GM23338 (cell line): ENCODE data around the gene YWHAB. TPM values are rescaled to one million over a fixed set of nuclear protein-coding genes. Genes with fewer than 3 reads are reported as not detected.

ENCODE experiments used
- ATAC-seq: fragments of 200-7000 bp; cut with Tn5 transposase; 3 replicates; pipeline ENCODE4 v1.9.1; 2020
- DNase-seq: peaks from one replicate; pipeline ENCODE4 v3.0.0-alpha.2; 2015; ENCODE audit warnings: low spot score
- H2AFZ ChIP-seq: fragments of 200-600 bp; sonication (generic); 2 replicates; pipeline ENCODE4 v1.8.0; 2016; ENCODE audit warnings: antibody characterized with exemption, mild to moderate bottlenecking, moderate library complexity
- H3F3A ChIP-seq: fragments of 200-600 bp; sonication (generic); replicated peaks from 2 replicates; pipeline ENCODE4 v1.8.0; 2017; ENCODE audit warnings: antibody characterized with exemption, mixed run types, low read depth
- H3K27ac ChIP-seq: fragments of 200-600 bp; sonication (generic); 2 replicates; pipeline ENCODE4 v1.6.1; 2016; ENCODE audit warnings: low read depth
- H3K27me3 ChIP-seq: fragments of 200-600 bp; sonication (generic); 2 replicates; pipeline ENCODE4 v1.8.0; 2016; ENCODE audit warnings: mild to moderate bottlenecking, mixed run types, moderate library complexity; ENCODE audit not compliant: insufficient read depth
- H3K36me3 ChIP-seq: fragments of 200-600 bp; sonication (generic); 2 replicates; pipeline ENCODE4 v1.8.0; 2016; ENCODE audit warnings: mild to moderate bottlenecking; ENCODE audit not compliant: insufficient read depth
- H3K4me1 ChIP-seq: fragments of 200-600 bp; sonication (generic); 2 replicates; pipeline ENCODE4 v1.8.0; 2016; ENCODE audit warnings: mild to moderate bottlenecking, moderate library complexity; ENCODE audit not compliant: insufficient read depth
- H3K4me2 ChIP-seq: fragments of 200-600 bp; sonication (generic); 2 replicates; pipeline ENCODE4 v1.7.1; 2017; ENCODE audit warnings: mixed run types
- H3K4me3 ChIP-seq: fragments of 200-600 bp; sonication (generic); 2 replicates; pipeline ENCODE4 v1.6.1; 2016; ENCODE audit warnings: mixed run types
- H3K79me2 ChIP-seq: fragments of 200-600 bp; sonication (generic); replicated peaks from 2 replicates; pipeline ENCODE4 v1.8.0; 2017; ENCODE audit warnings: mild to moderate bottlenecking; ENCODE audit not compliant: insufficient read depth
- H3K9me2 ChIP-seq: fragments of 200-600 bp; sonication (generic); 2 replicates; pipeline ENCODE4 v1.8.0; 2017; ENCODE audit not compliant: insufficient read depth
- H4K20me1 ChIP-seq: fragments of 200-600 bp; sonication (generic); replicated peaks from 2 replicates; pipeline ENCODE4 v1.8.0; 2017; ENCODE audit warnings: mild to moderate bottlenecking; ENCODE audit not compliant: insufficient read depth
- H3K27ac Mint-ChIP-seq: 2 replicates; pipeline ENCODE4 v1.8.0; 2020; ENCODE audit warnings: inconsistent platforms, mild to moderate bottlenecking, moderate library complexity, mixed read lengths
- H3K27me3 Mint-ChIP-seq: 3 replicates; pipeline ENCODE4 v1.8.0; 2022; ENCODE audit warnings: low read depth, mild to moderate bottlenecking, moderate library complexity, mixed read lengths, inconsistent platforms; ENCODE audit not compliant: insufficient read depth, poor library complexity
- H3K36me3 Mint-ChIP-seq: 3 replicates; pipeline ENCODE4 v1.8.0; 2021; ENCODE audit warnings: low read depth, mild to moderate bottlenecking, inconsistent platforms, moderate library complexity, mixed read lengths
- H3K4me1 Mint-ChIP-seq: 3 replicates; pipeline ENCODE4 v1.8.0; 2020; ENCODE audit warnings: mild to moderate bottlenecking, inconsistent platforms, mixed read lengths
- H3K4me3 Mint-ChIP-seq: 3 replicates; pipeline ENCODE4 v1.8.0; 2021; ENCODE audit warnings: moderate library complexity, mild to moderate bottlenecking, inconsistent platforms, mixed read lengths
- H3K9me3 Mint-ChIP-seq: 3 replicates; pipeline ENCODE4 v1.8.0; 2020; ENCODE audit warnings: moderate library complexity, mild to moderate bottlenecking, inconsistent platforms, mixed read lengths
- EZH2 ChIP-seq: fragments of 200-600 bp; sonication (generic); IDR thresholded peaks from one replicate; pipeline ENCODE4 v1.8.0; 2017; ENCODE audit warnings: antibody characterized with exemption, mild to moderate bottlenecking, low read depth; ENCODE audit not compliant: unreplicated experiment
- EZH2phosphoT487 ChIP-seq: fragments of 200-600 bp; sonication (generic); IDR thresholded peaks from one replicate; pipeline ENCODE4 v1.8.1; 2018; ENCODE audit warnings: antibody characterized with exemption; ENCODE audit not compliant: unreplicated experiment
- JUNB ChIP-seq: IDR thresholded peaks from one replicate; pipeline ENCODE4 v1.6.1; 2016; ENCODE audit warnings: antibody characterized with exemption; ENCODE audit not compliant: unreplicated experiment
- NANOG ChIP-seq: IDR thresholded peaks from 2 replicates; pipeline ENCODE4 v1.6.1; 2016; ENCODE audit warnings: antibody characterized with exemption, borderline replicate concordance
- POLR2AphosphoS5 ChIP-seq: IDR thresholded peaks from 2 replicates; pipeline ENCODE4 v1.6.1; 2016; ENCODE audit warnings: antibody characterized with exemption, low read depth
- STAT1 ChIP-seq: IDR thresholded peaks from one replicate; pipeline ENCODE4 v1.6.1; 2016; ENCODE audit warnings: antibody characterized with exemption; ENCODE audit not compliant: unreplicated experiment
- ZNF114 ChIP-seq: fragments of 250-450 bp; sonication (Bioruptor Pico); IDR thresholded peaks from 2 replicates; pipeline ENCODE4 v1.5.0; 2020; ENCODE audit warnings: mild to moderate bottlenecking, moderate library complexity
- ZNF331 ChIP-seq: fragments of 250-450 bp; sonication (Bioruptor Pico); IDR thresholded peaks from 2 replicates; pipeline ENCODE4 v1.5.0; 2020; ENCODE audit warnings: low read depth, mild to moderate bottlenecking, moderate library complexity
- polyA plus RNA-seq: library from polyadenylated mRNA; unstranded; fragments of >200 nt; fragmentation: Nextera tagmentation; extraction: Ambion mirVana; gene quantifications from 2 replicates; pipeline ENCODE4 v1.2.1, GENCODE V29; 2016
- total RNA-seq: library from RNA; depleted of rRNA; stranded (reverse); fragments of >200 nt; shearing (Covaris generic); gene quantifications from 2 replicates; pipeline ENCODE4 v1.2.3, GENCODE V29; 2014
- TF ChIP-seq, protein P1 (sequence below): IDR thresholded peaks from 2 replicates; pipeline ENCODE4 v1.6.1; 2016; ENCODE audit warnings: antibody characterized with exemption
- TF ChIP-seq, protein P2 (sequence below): IDR thresholded peaks from one replicate; pipeline ENCODE4 v1.6.1; 2018; ENCODE audit warnings: antibody characterized with exemption; ENCODE audit not compliant: unreplicated experiment

Gene YWHAB
- total and polyA plus RNA-seq, 2 experiments from 2014 or later = 121 to 519 TPM

DNA sequence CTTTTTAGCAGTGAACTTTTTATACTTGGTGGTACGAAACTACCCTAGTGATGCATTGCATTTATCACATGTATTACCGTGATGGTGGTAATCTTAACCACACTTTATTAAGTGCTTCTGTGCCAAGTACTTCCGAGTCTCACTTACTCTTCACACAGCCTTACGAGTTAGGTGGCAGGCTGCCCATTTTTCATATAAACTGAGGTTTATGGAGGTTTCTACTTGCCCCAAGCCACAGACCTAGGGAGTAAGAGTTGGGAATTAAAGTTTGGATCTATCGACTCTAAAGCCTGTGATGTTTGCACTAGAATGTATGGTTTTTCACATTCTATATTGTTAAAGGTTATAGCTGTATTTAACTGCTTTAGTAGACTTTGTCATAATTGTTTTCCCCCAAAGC lies 18.9 kb downstream of the YWHAB start:
- peaks cover 41% of the 10 kb centered on the region for H3K79me2 ChIP-seq
- H3K36me3 ChIP-seq = peaks cover 55% of the 10 kb centered on the region
- no peak overlapping the region for H3K27ac Mint-ChIP-seq

DNA sequence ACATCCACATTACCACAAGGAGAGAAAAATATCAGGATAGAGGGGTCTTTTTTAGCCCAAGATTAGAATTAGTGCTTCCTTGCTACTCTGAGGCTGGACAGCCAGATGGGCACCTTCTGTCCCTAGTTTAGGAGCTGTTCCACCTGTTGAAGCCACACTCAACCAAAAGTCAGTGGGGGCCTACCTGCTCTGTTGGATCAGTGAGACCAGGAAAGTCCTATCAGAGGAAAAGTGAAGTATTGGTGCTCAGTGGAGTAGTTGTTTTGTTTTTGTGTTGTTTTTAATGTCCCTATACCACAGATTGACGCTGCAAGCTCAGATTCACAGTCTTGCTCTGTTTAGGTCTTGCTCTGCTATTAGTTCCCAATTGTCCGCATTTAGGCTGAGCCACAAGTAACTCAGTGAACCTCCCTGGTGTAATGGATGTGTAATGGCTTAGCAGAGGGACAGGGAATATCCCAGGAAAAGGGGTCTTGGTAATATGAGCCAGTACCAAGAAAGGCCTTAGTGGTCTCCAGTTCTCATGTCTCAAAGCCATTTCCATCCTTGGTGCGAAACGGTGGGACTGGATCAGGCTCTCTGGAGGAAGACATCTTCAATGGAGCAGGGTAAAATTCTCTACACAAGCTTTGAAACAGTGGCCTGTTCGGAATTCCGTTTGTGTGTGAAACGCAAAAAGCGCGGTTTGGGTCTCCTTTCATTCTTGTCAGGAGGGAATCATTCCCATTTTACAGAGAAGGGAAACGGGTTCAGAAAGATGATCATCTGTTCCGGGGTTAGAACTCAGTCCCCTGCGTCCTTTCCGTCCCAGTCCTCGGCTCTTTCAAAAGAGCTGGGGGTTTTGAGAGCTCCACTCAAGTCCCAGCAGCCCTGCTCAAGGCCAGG lies 23.7 kb downstream of the YWHAB start:
- Histone ChIP-seq H2AFZ (no peak overlapping the region), H3K4me1 (peaks cover 12% of the 10 kb centered on the region), H3K79me2 (peaks cover 6% of the 10 kb centered on the region; the same call in 1 of the 2 replicates), H3F3A (peaks cover 15% of the 10 kb centered on the region), H3K36me3 (peaks cover 43% of the 10 kb centered on the region), H3K27ac (peak overlapping the region; percentile 46), H3K4me2 (peak overlapping the region; percentile 78), H3K27me3 (no peaks in the 10 kb centered on the region), H4K20me1 (peaks cover 25% of the 10 kb centered on the region), H3K9me2 (no peaks in the 10 kb centered on the region), H3K4me3 (peak overlapping the region; percentile 92)
- ATAC-seq (no peak), DNase-seq (no peak)
- H3K4me1 Mint-ChIP-seq = peaks cover 31% of the 10 kb centered on the region
- H3K9me3 Mint-ChIP-seq = no peaks in the 10 kb centered on the region
- H3K4me3 Mint-ChIP-seq = peak overlapping the region; percentile 87
- H3K36me3 Mint-ChIP-seq = peaks cover 70% of the 10 kb centered on the region
- peak overlapping the region; percentile 50 for H3K27ac Mint-ChIP-seq
- peaks cover 3% of the 10 kb centered on the region for H3K27me3 Mint-ChIP-seq
- TF ChIP-seq ZNF114 (no peak), EZH2phosphoT487 (no peak), NANOG (no peak), JUNB (no peak), POLR2AphosphoS5 (no peak), STAT1 (no peak)
- TF ChIP-seq, protein P1, sequence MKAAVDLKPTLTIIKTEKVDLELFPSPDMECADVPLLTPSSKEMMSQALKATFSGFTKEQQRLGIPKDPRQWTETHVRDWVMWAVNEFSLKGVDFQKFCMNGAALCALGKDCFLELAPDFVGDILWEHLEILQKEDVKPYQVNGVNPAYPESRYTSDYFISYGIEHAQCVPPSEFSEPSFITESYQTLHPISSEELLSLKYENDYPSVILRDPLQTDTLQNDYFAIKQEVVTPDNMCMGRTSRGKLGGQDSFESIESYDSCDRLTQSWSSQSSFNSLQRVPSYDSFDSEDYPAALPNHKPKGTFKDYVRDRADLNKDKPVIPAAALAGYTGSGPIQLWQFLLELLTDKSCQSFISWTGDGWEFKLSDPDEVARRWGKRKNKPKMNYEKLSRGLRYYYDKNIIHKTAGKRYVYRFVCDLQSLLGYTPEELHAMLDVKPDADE = no peak
- TF ChIP-seq, protein P2, sequence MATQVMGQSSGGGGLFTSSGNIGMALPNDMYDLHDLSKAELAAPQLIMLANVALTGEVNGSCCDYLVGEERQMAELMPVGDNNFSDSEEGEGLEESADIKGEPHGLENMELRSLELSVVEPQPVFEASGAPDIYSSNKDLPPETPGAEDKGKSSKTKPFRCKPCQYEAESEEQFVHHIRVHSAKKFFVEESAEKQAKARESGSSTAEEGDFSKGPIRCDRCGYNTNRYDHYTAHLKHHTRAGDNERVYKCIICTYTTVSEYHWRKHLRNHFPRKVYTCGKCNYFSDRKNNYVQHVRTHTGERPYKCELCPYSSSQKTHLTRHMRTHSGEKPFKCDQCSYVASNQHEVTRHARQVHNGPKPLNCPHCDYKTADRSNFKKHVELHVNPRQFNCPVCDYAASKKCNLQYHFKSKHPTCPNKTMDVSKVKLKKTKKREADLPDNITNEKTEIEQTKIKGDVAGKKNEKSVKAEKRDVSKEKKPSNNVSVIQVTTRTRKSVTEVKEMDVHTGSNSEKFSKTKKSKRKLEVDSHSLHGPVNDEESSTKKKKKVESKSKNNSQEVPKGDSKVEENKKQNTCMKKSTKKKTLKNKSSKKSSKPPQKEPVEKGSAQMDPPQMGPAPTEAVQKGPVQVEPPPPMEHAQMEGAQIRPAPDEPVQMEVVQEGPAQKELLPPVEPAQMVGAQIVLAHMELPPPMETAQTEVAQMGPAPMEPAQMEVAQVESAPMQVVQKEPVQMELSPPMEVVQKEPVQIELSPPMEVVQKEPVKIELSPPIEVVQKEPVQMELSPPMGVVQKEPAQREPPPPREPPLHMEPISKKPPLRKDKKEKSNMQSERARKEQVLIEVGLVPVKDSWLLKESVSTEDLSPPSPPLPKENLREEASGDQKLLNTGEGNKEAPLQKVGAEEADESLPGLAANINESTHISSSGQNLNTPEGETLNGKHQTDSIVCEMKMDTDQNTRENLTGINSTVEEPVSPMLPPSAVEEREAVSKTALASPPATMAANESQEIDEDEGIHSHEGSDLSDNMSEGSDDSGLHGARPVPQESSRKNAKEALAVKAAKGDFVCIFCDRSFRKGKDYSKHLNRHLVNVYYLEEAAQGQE = no peak

More for the DNA sequence above, 18.9 kb downstream of the YWHAB start:
- no peaks in the 10 kb centered on the region for H3K27me3 ChIP-seq
- TF ChIP-seq POLR2AphosphoS5 (no peak), ZNF331 (CRISPR knock-in tag) (no peak), NANOG (no peak), EZH2phosphoT487 (no peak), STAT1 (no peak), EZH2 (no peak), JUNB (no peak)
- TF ChIP-seq, protein P1 = no peak
- TF ChIP-seq, protein P2 = no peak
- H3K4me1 Mint-ChIP-seq = peaks cover 15% of the 10 kb centered on the region; the same call in 2 of the 3 replicates
- no peaks in the 10 kb centered on the region for H3K9me3 Mint-ChIP-seq
- H2AFZ ChIP-seq = no peak overlapping the region
- no peak overlapping the region for H3K4me3 ChIP-seq
- H3K27ac ChIP-seq = no peak overlapping the region
- H3K4me2 ChIP-seq = no peak overlapping the region
- peaks cover 12% of the 10 kb centered on the region for H3F3A ChIP-seq
- DNase-seq = no peak
- no peaks in the 10 kb centered on the region for H3K9me2 ChIP-seq
- peaks cover 47% of the 10 kb centered on the region for H4K20me1 ChIP-seq
- ATAC-seq = no peak
- H3K4me3 Mint-ChIP-seq = no peak overlapping the region
- peaks cover 78% of the 10 kb centered on the region for H3K36me3 Mint-ChIP-seq
- peaks cover 9% of the 10 kb centered on the region for H3K4me1 ChIP-seq
- H3K27me3 Mint-ChIP-seq = no peaks in the 10 kb centered on the region
